Measurements from ENCODE around the gene CRIP1.

The CRIP1 gene

GRCh38 chr14:105533391-105533790, 46.7 kb downstream of the CRIP1 start:
- no peaks in the 10 kb centered on the region for H4K20me1 ChIP-seq (ENCODE audit: insufficient read depth, low read length)
- no peaks in the 10 kb centered on the region for H3F3A ChIP-seq (ENCODE audit: insufficient read depth, low read length)
- no peak overlapping the region for H3K4me2 ChIP-seq (ENCODE audit: low read length)
- no peaks in the 10 kb centered on the region for H3K79me2 ChIP-seq (ENCODE audit: insufficient read depth, low read length)
- H3K27me3 ChIP-seq (ENCODE audit: insufficient read depth, low read length), result peaks cover 25% of the 10 kb centered on the region
- H3K4me1 ChIP-seq (ENCODE audit: insufficient read depth, low read length, severe bottlenecking), result peaks cover 18% of the 10 kb centered on the region
- no peak overlapping the region for H3K4me3 ChIP-seq (ENCODE audit: low read depth, low read length, poor library complexity, severe bottlenecking)
- no peak overlapping the region for H3K27ac ChIP-seq (ENCODE audit: low read depth, low read length, poor library complexity, severe bottlenecking)
- H3K9me3 ChIP-seq (ENCODE audit: low read length), result no peaks in the 10 kb centered on the region
- no peaks in the 10 kb centered on the region for H3K9me2 ChIP-seq (ENCODE audit: low read depth, low read length)
- H2AFZ ChIP-seq (ENCODE audit: low read length), result no peak overlapping the region
- H3K36me3 ChIP-seq (ENCODE audit: insufficient read depth, low read length), result no peaks in the 10 kb centered on the region
- no peak overlapping the region for H3K9ac ChIP-seq (ENCODE audit: low read length)
- TF ChIP-seq EZH2 (IDR thresholded peaks at IDR 0.05; ENCODE audit: borderline replicate concordance, low read length) (no peak), CTCF (IDR thresholded peaks at IDR 0.05; ENCODE audit: low read length) (no peak)

- Histone ChIP-seq H3F3A (ENCODE audit: insufficient read depth, low read length) (no peaks in the 10 kb centered on the region), H2AFZ (ENCODE audit: low read length) (no peak overlapping the region), H3K9ac (ENCODE audit: low read length) (no peak overlapping the region), H3K27ac (ENCODE audit: low read depth, low read length, poor library complexity, severe bottlenecking) (no peak overlapping the region), H3K27me3 (ENCODE audit: insufficient read depth, low read length) (peaks cover 25% of the 10 kb centered on the region), H3K9me3 (ENCODE audit: low read length) (no peaks in the 10 kb centered on the region), H4K20me1 (ENCODE audit: insufficient read depth, low read length) (no peaks in the 10 kb centered on the region), H3K9me2 (ENCODE audit: low read depth, low read length) (no peaks in the 10 kb centered on the region), H3K4me3 (ENCODE audit: low read depth, low read length, poor library complexity, severe bottlenecking) (no peak overlapping the region), H3K4me2 (ENCODE audit: low read length) (no peak overlapping the region), H3K4me1 (ENCODE audit: insufficient read depth, low read length, severe bottlenecking) (peaks cover 14% of the 10 kb centered on the region), H3K36me3 (ENCODE audit: insufficient read depth, low read length) (no peaks in the 10 kb centered on the region), H3K79me2 (ENCODE audit: insufficient read depth, low read length) (no peaks in the 10 kb centered on the region)
- TF ChIP-seq EZH2 (IDR thresholded peaks at IDR 0.05; ENCODE audit: borderline replicate concordance, low read length), result no peak
- no peak for TF ChIP-seq CTCF (IDR thresholded peaks at IDR 0.05; ENCODE audit: low read length)
These were observed 47.3 kb downstream of the CRIP1 start for GRCh38 chr14:105533811-105534498.

- no peak overlapping the region for H3K4me3 ChIP-seq (ENCODE audit: low read depth, low read length, poor library complexity, severe bottlenecking)
These were observed 47.9 kb downstream of the CRIP1 start for GRCh38 chr14:105534586-105534985.

More at GRCh38 chr14:105534586-105534985, 47.9 kb downstream of the CRIP1 start:
- Histone ChIP-seq H2AFZ (ENCODE audit: low read length) (no peak overlapping the region), H3F3A (ENCODE audit: insufficient read depth, low read length) (no peaks in the 10 kb centered on the region), H3K27me3 (ENCODE audit: insufficient read depth, low read length) (peaks cover 25% of the 10 kb centered on the region), H3K9me2 (ENCODE audit: low read depth, low read length) (no peaks in the 10 kb centered on the region), H3K36me3 (ENCODE audit: insufficient read depth, low read length) (no peaks in the 10 kb centered on the region), H3K79me2 (ENCODE audit: insufficient read depth, low read length) (no peaks in the 10 kb centered on the region), H3K27ac (ENCODE audit: low read depth, low read length, poor library complexity, severe bottlenecking) (no peak overlapping the region), H3K9ac (ENCODE audit: low read length) (no peak overlapping the region), H4K20me1 (ENCODE audit: insufficient read depth, low read length) (no peaks in the 10 kb centered on the region), H3K4me1 (ENCODE audit: insufficient read depth, low read length, severe bottlenecking) (peaks cover 8% of the 10 kb centered on the region), H3K9me3 (ENCODE audit: low read length) (no peaks in the 10 kb centered on the region), H3K4me2 (ENCODE audit: low read length) (no peak overlapping the region)
- no peak for TF ChIP-seq EZH2 (IDR thresholded peaks at IDR 0.05; ENCODE audit: borderline replicate concordance, low read length)
- no peak for TF ChIP-seq CTCF (IDR thresholded peaks at IDR 0.05; ENCODE audit: low read length)
